Keratinocyte (primary cell): Measurements from ENCODE around the gene ULK4.

Experiments used
- CTCF ChIP-seq, 3 experiments: IDR thresholded peaks in 1 of 3; conservative IDR thresholded peaks in 1 of 3; optimal IDR thresholded peaks in 1 of 3; 2 replicates in 2 of 3; 3 replicates in 1 of 3; pipeline versions ENCODE3 to v1.5.1; 2011; ENCODE audit warnings: low read length in 3 of 3, mild to moderate bottlenecking in 3 of 3, moderate library complexity in 2 of 3, control low read depth in 1 of 3, inconsistent platforms in 1 of 3; ENCODE audit not compliant: insufficient read depth in 2 of 3; ENCODE audit errors: extremely low read depth in 1 of 3
- EZH2 ChIP-seq: IDR thresholded peaks from one replicate; pipeline ENCODE4 v1.6.1; 2012; ENCODE audit warnings: inconsistent platforms, mild to moderate bottlenecking, low read length, moderate library complexity

DNA sequence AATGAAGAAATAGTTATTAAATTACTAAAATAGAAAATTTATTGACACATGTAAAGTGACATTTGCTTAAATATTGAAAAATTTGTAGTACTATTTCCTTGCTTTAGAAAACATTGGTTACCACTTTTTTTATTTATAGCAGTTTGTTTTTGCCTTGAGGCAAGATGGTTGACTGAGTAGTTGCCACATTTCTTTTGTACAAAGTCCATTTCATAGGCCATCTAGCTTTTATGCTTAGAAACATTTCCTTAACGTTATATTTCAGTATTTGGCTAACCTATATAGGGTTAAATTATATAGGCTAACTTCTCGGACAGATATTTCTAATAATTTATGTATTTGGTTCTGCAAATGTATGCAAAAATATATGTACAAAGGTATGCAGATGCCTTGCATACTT lies 745.5 kb downstream of the ULK4 start:
- no peak for TF ChIP-seq CTCF (optimal IDR thresholded peaks at IDR 0.05 in 1 of 3, IDR thresholded peaks at IDR 0.05 in 1 of 3, conservative IDR thresholded peaks at IDR 0.05 in 1 of 3; ENCODE audit: extremely low read depth in 1 of 3, insufficient read depth in 2 of 3, low read length in 3 of 3)
- TF ChIP-seq EZH2: no peak
